Retinal pigment epithelial cell (primary cell): Measurements from ENCODE around the gene L2HGDH.
A peak's percentile ranks its signal among the peaks of the same experiment; 100 is the strongest.

Source experiments
- DNase-seq: peaks from one replicate; pipeline ENCODE4 v3.0.0-alpha.2; 2010; ENCODE audit warnings: low read depth
- H3K4me3 ChIP-seq: 2 replicates; pipeline ENCODE4 v1.5.1; 2011; ENCODE audit warnings: mild to moderate bottlenecking, low read length, control low read depth, moderate library complexity
- TF ChIP-seq, protein P1 (sequence below): conservative IDR thresholded peaks from 2 replicates; pipeline ENCODE4 v1.5.1; 2011; ENCODE audit warnings: low read depth, low read length, control low read depth, inconsistent platforms

L2HGDH gene

DNA sequence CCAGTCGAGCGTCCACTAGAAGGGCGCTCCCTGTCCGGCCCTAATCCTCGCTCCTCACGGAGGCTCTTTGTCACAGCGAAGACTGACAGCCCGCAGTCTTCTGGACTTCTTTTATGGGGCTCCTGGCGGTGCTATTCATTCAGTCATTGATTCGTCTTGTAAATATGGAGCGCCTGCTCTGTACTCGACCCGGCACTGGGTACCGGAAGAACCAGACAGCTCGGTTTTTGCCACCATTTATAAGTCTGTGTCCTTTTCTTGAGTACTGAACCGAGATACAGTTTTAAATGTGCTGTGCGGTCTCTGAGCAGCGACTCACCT, 665 bp upstream of the L2HGDH start:
- TF ChIP-seq, protein P1, sequence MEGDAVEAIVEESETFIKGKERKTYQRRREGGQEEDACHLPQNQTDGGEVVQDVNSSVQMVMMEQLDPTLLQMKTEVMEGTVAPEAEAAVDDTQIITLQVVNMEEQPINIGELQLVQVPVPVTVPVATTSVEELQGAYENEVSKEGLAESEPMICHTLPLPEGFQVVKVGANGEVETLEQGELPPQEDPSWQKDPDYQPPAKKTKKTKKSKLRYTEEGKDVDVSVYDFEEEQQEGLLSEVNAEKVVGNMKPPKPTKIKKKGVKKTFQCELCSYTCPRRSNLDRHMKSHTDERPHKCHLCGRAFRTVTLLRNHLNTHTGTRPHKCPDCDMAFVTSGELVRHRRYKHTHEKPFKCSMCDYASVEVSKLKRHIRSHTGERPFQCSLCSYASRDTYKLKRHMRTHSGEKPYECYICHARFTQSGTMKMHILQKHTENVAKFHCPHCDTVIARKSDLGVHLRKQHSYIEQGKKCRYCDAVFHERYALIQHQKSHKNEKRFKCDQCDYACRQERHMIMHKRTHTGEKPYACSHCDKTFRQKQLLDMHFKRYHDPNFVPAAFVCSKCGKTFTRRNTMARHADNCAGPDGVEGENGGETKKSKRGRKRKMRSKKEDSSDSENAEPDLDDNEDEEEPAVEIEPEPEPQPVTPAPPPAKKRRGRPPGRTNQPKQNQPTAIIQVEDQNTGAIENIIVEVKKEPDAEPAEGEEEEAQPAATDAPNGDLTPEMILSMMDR, result peak; percentile 2
- DNase-seq, result no peak
- H3K4me3 ChIP-seq, result peak overlapping the region; percentile 71

DNA sequence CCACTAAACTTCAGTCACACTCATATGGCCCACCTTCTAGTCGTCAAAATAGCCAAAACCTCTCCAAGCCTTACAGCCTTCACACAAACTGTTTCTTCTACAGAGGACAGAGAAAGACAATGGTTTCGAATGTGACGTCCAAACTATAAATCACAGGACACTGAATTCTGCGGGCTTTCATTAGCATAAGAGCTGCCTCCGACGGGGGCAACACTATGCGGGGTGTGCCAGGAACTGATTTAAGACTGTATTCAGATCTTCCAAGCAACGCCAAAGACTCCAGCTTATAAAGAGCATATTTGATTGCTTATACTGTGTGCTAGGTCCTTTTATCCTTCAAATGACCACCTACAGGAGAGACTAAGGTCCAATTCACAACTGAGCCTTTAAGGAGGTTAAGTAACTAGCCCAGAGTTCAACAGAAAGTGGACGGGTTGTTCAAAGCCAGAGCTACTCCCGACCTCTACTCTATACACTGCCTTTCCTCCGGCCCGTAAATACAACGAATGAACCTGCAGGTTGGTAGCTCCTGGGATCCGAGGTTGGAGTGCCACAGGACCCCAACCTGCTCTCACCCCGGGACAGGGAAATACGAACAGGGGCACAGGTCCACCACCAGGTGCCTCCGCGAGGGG, 575 bp downstream of the L2HGDH start:
- peak overlapping the region; percentile 71 for H3K4me3 ChIP-seq
- TF ChIP-seq, protein P1, result peak; percentile 55
- DNase-seq, result no peak

DNA sequence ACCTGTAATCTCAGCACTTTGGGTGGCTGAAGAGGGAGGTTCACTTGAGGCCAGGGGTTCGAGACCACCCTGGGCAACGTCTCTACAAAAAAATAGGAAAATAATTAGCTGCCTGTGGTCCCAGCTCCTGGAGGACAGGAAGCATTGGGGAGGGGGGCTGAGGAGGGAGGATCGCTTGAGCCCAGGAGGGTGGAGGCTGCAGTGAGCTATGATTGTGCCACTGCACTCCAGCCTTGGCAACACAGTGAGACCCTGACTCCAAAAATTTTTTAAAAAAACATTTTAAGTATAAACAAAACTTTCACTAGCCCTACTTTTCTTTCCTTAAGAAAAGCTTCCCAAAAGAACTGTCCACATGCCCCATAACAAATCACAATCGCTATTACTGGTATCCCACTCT, 1.6 kb downstream of the L2HGDH start:
- TF ChIP-seq, protein P1, result no peak
- no peak for DNase-seq
- no peak overlapping the region for H3K4me3 ChIP-seq

DNA sequence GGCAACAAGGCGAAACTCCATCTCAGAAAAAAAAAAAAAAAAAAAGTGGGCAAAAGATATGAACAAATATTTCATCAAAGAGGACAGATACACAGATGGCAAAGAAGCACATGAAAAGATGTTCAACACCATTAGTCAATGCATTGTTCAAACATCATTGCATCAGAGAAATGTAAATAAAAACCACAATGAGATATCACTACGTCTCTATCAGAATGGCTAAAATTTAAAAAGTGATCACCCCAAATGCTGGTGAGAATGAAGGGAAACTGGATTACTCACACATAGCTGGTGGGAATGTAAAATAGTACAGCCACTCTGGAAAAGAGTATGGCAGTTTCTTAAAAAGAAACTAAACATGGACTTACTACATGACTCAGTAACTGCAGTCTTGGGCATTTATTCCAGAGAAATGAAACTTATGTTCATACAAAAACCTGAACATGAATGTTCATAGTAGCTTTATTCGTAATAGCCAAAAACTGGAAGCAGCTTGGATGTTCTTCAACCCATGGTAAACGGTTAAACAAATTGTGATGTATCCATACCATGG, 3.6 kb downstream of the L2HGDH start:
- DNase-seq, result no peak
- TF ChIP-seq, protein P1, result no peak
- no peak overlapping the region for H3K4me3 ChIP-seq

DNA sequence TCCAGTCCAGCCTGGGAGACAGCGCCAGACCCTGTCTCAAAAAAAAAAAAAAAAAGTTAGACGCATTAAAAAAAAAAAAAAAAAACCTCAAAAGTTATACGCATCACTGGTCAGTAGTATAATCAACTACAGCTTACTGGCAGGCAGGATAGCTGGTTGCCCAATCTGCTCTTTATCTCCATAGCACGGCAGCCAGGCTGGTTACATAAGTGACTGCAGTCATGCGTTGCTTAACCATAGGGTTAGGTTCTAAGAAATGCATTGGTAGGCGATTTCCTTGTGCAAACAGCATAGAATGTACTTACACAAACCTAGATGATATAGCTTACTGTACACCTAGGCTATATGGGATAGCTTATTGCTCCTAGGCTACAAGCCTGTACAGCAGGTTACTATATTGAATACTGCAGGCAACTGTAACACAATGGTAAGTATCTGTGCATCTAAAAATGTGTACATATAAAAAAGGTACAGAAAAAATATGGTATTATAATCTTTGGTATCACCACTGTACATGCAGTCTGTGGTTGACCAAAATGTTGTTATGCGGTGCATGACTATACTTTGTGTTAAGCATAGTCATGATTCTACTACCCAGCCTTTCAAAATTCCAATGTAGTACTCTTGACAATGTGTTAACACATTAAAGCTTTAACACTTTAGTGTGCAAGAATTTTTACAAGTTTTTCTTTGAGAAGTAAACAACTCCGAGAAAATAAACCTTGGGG, 8.1 kb downstream of the L2HGDH start:
- TF ChIP-seq, protein P1, result no peak
- H3K4me3 ChIP-seq, result no peak overlapping the region
- DNase-seq, result no peak

DNA sequence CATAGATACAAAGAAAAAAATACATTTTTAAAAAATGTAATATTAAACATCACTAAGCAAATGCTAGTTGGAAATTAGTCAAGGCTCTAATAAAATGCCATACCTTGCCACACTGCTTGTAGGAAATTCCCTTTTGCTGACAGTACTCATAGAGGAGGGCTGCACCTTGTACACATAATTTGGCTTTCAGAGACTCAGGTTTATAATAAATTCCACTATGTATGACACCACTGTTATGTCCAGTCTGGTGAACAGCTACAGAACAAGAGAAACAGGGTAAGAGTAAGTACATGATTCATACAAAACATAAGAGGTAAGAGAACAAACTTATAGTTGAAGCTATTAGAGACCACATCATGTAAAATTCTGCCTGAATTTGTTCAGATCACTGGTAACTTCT, 10.1 kb downstream of the L2HGDH start:
- TF ChIP-seq, protein P1, result no peak

DNA sequence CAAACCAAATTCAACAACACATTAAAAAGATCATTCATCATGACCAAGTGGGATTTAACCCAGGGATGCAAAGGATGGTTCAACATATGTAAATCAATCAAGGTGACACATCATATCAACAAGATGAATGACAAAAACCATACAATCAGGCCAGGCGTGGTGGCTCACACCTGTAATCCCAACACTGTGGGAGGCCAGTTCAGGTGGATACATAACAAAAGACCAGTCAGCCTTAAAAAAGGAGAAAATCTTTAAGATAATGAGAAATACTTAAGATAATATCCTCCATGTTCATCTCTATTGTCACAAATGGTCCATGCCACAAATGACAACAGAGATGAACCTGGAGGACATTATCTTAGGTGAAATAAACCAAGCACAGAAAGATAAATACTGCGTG, 12.4 kb downstream of the L2HGDH start:
- TF ChIP-seq, protein P1, result no peak
- H3K4me3 ChIP-seq, result no peak overlapping the region
- DNase-seq, result no peak

More for the DNA sequence above, 10.1 kb downstream of the L2HGDH start:
- H3K4me3 ChIP-seq, result no peak overlapping the region
- DNase-seq, result no peak
